ENCODE results near the gene CDX1.

The CDX1 gene

DNA sequence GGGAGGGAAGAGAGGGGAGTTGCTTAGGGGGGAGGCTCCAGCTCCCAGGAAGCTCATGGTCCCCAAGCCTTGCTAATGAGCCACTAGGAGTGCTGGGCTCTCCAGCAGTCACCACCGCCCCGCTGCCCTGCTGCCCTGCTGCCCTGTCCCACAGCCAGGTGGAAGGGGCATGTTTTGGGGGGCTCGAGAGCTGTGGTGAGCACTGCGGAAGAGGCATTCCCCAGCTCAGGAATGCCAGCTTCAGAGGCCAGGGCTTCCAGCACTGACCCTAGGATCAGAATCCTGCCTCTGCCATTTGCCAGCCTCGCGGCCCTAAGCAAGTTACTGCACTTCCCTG, 40.2 kb downstream of the CDX1 start:
- in situ Hi-C loops (cut with HindIII; ENCODE audit: low sequenced_read_pairs), result no loop called here
- DNase-seq (ENCODE audit: low read depth, low spot score), result no peak
- TF ChIP-seq, protein P1, sequence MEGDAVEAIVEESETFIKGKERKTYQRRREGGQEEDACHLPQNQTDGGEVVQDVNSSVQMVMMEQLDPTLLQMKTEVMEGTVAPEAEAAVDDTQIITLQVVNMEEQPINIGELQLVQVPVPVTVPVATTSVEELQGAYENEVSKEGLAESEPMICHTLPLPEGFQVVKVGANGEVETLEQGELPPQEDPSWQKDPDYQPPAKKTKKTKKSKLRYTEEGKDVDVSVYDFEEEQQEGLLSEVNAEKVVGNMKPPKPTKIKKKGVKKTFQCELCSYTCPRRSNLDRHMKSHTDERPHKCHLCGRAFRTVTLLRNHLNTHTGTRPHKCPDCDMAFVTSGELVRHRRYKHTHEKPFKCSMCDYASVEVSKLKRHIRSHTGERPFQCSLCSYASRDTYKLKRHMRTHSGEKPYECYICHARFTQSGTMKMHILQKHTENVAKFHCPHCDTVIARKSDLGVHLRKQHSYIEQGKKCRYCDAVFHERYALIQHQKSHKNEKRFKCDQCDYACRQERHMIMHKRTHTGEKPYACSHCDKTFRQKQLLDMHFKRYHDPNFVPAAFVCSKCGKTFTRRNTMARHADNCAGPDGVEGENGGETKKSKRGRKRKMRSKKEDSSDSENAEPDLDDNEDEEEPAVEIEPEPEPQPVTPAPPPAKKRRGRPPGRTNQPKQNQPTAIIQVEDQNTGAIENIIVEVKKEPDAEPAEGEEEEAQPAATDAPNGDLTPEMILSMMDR (IDR thresholded peaks at IDR 0.05; ENCODE audit: low read depth, low read length), result no peak
- no peak overlapping the region for H3K4me3 ChIP-seq (ENCODE audit: low read depth, low read length)

DNA sequence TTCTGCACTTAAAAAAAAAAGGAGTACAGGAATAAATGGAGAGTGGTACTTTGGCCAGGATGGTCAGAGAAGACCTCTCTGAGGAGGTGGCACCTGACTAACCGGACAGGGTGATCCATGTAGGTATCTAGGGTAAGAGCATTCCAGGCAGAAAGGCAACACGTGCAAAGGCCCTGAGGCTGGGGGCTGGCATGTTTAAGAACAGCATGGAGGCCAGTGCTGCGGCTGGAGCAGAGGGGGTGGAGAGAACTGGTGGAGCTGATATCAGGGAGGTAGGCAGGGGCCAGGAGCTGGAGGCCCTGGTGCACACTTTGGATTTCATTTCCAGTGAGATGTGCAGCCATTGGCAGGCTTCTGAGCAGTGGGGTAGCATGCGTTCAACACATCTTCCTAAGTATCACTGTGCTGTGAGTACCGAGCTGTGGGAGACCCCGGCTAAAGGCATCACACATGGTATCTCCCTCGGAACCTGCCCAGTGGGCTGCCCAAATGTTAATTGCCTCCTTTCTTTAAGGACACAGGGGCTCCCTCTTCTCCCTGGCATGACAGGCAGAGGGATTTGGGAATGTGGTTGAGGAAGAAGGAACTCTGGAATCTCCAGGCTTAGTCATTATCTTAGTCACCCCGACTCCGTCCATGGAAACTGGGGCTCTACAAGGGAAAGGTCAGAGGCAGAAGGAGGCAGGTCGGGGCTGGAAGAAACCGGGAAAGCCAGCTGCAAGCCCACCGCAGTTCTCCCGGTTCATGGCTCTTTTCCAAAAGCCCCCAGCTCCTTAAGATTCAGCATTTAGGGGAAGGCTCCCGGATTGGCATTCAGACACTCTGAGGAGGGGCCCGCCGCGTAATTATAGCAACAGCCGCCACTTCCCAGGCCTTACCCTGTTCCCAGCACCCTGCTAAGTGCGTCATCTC, 41.9 kb downstream of the CDX1 start:
- in situ Hi-C loops (cut with HindIII; ENCODE audit: low sequenced_read_pairs), result no loop called here
- no peak overlapping the region for H3K4me3 ChIP-seq (ENCODE audit: low read depth, low read length)
- TF ChIP-seq, protein P1 (IDR thresholded peaks at IDR 0.05; ENCODE audit: low read depth, low read length), result no peak
- DNase-seq (ENCODE audit: low read depth, low spot score), result peak; percentile 18

DNA sequence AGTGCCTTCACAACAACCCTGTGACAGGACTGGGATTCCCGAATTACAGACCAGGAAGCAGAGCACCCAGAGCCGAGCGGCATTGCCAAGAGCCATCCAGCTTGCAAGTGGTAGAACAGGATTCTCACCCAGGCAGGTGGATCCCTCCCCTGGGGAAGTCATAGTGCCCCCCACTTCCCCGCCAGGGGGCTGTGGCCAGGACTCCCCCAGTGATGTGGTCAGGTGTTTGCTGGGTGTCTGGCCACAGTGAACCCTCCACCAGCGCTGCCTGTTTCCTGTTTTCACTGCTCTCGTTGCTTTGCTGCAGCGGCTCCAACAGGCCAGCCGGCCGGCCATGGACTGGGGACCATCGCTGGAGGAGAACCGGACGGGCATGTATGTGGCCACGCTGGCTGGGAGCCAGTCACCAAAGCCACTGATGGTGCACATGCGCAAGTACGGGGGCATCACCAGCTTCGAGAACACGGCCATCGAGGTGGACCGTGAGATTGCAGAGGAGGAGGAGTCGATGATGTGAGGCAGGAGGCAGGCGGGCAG, 42.6 kb downstream of the CDX1 start:
- in situ Hi-C loops (cut with HindIII; ENCODE audit: low sequenced_read_pairs), result no loop called here
- TF ChIP-seq, protein P1 (IDR thresholded peaks at IDR 0.05; ENCODE audit: low read depth, low read length), result no peak
- peak; percentile 38 for DNase-seq (ENCODE audit: low read depth, low spot score)
- no peak overlapping the region for H3K4me3 ChIP-seq (ENCODE audit: low read depth, low read length)

DNA sequence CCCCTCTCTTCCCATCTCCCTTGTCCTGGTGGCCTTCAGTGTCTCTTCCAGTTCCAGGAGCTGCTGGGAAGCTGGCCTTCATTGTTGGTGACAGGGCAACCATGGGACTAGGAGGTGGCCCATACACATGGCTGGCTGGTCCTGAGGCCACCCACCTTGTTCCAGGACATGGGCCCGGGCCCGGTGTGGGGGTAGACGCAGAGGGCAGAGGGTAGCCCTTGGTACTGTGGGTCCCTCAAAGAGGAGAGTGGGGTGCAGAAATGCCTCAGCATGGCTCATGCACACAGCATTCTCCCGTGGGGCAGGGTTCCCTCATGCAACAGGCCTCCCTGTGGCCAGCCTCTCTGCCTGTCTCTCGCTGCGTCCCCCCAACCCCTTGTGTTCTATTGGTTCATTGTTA, 44.1 kb downstream of the CDX1 start:
- no peak overlapping the region for H3K4me3 ChIP-seq (ENCODE audit: low read depth, low read length)
- in situ Hi-C loops (cut with HindIII; ENCODE audit: low sequenced_read_pairs), result no loop called here
- TF ChIP-seq, protein P1 (IDR thresholded peaks at IDR 0.05; ENCODE audit: low read depth, low read length), result no peak
- no peak for DNase-seq (ENCODE audit: low read depth, low spot score)

DNA sequence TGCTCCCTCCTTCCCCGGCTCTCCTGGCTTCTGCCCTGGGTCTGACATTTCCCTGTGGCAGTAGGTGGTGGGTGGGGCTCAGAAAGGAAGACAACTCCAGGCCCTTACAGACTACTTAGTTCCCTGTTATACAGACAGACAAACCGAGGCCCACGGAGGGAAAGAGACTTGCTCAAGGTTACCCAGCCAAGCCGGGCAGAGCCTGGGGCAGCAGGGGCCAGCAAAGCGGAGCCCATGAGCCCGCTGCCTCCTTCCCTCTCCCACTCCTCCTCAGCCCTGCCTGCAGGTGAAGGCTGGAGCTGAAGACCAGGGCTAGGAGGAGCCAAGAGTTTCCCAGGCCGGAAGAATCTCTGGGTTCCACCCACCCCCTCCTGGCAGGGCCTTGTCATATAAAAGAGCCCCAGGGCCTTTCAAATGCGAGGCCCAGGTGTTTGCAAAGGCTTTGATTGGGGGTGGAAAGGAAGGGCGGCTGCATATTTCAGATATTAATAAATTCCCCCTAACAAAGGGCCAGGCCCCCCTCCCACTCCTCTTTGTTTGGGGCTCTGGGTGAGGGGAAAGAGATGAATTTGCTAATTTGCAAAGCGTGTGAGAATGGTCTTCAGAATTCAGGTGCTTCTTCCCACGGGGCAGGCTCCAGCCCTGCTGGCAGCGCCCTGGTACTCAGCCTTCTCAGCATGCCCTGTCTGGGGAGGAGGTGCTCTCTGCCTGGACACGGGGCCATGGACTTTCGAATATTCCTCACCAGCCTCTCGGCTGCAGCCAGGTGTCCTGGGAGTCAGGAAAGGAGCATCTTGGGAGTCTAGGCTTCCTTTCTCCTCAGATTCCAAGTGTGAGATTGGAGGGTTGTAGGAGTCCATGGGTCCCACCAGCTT, 44.8 kb downstream of the CDX1 start:
- DNase-seq (ENCODE audit: low read depth, low spot score), result no peak
- TF ChIP-seq, protein P1 (IDR thresholded peaks at IDR 0.05; ENCODE audit: low read depth, low read length), result no peak
- no peak overlapping the region for H3K4me3 ChIP-seq (ENCODE audit: low read depth, low read length)
- in situ Hi-C loops (cut with HindIII; ENCODE audit: low sequenced_read_pairs), result no loop called here

DNA sequence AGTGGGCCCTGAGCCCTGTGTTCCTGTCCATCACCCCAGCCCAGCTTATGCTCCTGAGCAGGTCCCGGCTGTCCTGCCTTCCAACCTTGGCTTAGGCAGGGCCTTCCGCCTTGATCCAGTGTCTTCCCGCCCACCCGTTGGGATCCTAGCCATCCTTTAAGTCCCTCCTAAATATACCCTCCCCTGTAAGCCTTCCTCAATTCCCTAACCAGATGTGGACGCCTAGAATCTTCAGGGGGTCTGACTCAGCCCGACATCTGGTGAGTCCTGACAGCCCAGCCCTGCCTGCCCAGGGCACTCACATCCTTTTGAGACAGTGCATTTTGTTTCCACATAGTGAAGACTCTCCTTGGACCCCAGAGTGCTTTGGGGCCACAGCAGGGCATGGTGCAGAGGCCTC, 47.0 kb downstream of the CDX1 start:
- DNase-seq (ENCODE audit: low read depth, low spot score), result peak; percentile 38
- in situ Hi-C loops (cut with HindIII; ENCODE audit: low sequenced_read_pairs), result no loop called here
- TF ChIP-seq, protein P1 (IDR thresholded peaks at IDR 0.05; ENCODE audit: low read depth, low read length), result no peak
- no peak overlapping the region for H3K4me3 ChIP-seq (ENCODE audit: low read depth, low read length)
